HG02759 (cell line): ENCODE data around the gene ADAMTS13.

Experiments used
- ATAC-seq: cut with Tn5 transposase; IDR thresholded peaks from one replicate; pipeline ENCODE4 v1.9.1; 2021; ENCODE audit warnings: mild to moderate bottlenecking, moderate library complexity; ENCODE audit not compliant: unreplicated experiment

Gene ADAMTS13

GRCh38 chr9:133505901-133506652 is 83.9 kb downstream of the ADAMTS13 start:
- ATAC-seq, result no peak

GRCh38 chr9:133506653-133507038 is 84.5 kb downstream of the ADAMTS13 start:
- ATAC-seq, result no peak

GRCh38 chr9:133507246-133507965 is 85.2 kb downstream of the ADAMTS13 start:
- no peak for ATAC-seq

- ATAC-seq, result no peak
Measured at GRCh38 chr9:133508046-133508445, 85.9 kb downstream of the ADAMTS13 start.
